GM19238 (cell line): ENCODE data around the gene SPRR5.

Experiments
- DNase-seq: peaks from one replicate; pipeline ENCODE4 v3.0.0; 2011; ENCODE audit warnings: low spot score; ENCODE audit not compliant: insufficient read length

The SPRR5 gene, protein sequence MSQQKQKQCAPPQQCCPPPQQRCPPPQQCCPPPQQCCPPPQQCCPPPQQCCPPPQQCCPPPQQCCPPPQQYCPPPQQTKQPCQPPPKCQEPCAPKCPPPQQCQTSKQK

DNA sequence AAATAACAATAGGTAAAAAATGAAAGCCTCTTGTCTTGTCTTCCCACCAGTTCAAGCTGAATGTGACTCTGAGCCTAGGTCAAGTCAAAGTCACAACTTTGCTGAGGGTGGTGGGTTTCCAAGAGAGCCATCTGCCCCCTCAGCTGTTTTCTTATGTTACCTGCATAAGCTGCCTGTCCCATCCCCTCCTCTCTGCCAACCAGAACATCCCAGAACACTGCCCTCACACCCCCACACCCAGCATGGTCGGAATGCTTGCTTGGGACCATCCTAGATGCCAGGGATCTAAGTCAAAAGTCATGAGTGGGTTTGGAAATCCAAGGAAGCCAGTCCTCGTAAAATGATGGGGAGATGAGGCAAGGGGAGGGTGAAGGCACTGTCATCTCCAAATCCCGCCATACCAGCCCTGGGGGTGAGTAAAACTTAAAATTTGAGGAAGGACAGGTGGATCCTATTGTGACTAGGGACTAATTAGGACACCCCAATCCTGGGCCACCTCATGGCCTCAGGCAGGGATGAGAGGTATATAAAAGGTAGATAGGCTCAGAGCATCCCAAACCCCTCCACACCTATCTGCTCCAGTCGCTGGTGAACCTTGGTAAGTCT, at the start of gene SPRR5:
SPRR5 (plus strand) TSS at position 556 of the 606 bp plus-strand sequence. CDS start 1,349 bp downstream, outside the sequence.
- no peak for DNase-seq

DNA sequence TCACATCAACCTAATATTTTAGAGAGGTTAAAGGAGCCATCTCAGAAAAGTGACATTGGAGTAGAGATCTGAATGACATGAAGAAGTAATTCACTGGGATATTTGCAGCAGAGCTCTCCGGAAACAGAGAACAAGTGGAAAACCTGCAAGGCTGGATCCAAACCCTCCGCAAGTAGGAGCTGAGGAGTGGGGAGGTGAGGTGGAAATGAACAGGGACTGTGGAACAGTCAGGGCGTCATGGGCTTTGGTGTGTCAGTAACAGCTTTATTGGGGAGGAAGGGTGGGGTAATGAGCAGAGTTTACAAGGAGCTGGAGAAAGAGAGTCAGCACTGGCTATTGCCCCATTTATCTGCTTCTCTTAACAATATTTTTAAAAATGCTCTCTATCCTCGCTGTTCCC, 48.0 kb upstream of the SPRR5 start:
- DNase-seq: no peak

DNA sequence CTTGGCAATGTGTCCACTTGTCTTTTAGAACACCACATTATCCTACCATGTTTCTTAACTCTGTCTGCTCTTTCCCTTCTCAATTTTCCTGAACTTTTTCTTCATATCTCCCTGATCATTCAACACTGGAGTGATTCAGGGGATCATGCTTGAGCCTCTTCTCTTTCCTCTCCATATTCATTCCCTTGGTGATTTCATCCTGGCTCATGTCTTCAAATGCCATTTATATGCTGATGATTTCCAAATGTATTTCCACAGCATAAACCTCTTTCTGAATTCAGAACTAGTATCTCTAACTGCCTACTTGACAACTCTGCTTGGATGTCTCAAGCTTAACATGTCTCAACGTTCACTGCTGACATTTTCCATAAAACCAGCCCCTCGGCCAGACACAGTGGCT, 47.1 kb upstream of the SPRR5 start:
- no peak for DNase-seq

DNA sequence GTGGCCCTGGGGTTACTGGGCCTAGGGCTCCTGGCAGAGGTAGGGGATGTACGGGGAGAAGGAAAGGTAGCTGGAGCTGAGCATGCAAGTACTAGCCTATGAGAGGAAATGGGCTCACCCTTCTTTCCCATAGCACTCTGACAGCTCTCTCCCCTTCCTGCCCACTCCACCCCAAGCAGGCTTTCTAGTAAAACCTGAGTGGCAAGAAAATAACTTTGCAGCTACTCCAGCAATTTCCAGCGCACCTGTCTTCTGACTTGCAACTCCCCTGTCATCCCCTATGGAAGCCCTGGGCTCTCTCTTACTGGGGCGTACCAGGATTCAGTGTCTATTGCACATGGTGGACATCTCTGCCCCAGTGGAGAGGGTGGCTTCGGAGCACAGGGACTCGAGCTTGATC, 45.4 kb upstream of the SPRR5 start:
- no peak for DNase-seq

- DNase-seq: no peak
Observed at GRCh38 chr1:152902636-152903035, 44.4 kb upstream of the SPRR5 start.

DNA sequence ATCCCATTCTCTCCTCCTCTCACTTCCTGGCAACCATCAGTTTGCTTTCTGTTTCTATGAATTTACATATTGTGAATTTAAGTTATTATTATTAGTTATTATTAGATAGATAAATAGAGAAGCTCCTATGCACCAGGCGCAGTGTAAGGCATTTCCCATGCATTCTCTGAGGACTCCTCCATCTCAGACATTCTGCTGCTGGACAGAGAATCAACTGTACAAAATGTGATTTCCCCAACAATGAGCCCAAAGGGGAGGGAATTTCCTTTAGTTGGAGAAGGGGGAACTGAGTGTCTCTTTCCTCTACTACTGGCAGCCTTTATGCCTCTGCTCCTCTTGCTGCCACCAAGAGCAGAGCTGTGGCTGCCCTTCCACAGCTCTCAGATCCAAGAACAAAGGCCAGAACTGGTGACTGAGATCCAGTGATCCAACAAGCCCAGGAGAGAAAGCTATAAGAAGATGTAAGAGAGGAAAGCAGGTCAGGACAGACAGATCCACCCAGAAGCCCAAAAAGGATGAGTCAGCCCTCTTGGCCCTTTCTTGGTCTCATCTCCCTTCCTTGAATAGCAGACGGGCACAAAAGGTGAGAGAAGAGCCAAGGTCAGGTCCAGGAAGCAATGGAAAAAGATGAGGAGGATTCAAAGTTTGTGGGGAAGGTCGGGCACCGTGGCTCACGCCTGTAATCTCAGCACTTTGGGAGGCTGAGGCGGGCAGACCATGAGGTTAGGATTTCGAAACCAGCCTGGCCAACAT, 42.1 kb upstream of the SPRR5 start:
- DNase-seq: no peak

DNA sequence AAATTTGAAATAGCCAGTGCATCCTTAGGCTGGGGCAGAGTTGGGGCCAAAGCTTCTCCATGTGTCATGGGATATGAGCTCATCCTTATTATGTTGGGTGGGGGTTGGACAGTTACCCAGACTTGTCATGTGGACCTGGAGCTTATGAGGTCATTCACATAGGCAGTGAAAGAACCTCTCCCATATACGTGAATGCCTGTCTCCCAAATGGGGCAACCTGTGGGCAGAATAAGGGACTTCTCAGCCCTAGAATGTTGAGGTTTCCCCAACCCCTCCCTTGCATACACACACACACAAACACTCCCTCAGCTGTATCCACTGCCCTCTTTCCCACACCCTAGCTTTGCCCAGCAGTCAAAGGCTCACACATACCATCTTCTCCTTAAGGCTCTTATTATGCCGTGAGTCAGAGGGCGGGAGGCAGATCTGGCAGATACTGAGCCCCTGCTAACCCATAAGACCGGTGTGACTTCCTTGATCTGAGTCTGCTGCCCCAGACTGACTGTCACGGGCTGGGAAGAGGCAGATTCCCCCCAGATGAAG, 40.9 kb upstream of the SPRR5 start:
- DNase-seq: no peak

GRCh38 chr1:152907686-152908601, 39.1 kb upstream of the SPRR5 start, which contains the start of gene IVL:
Gene IVL (plus strand): TSS chr1:152908546. CDS start chr1:152909798, 1,252 bp downstream.
- no peak for DNase-seq

GRCh38 chr1:152909206-152909605, 37.8 kb upstream of the SPRR5 start:
- no peak for DNase-seq

DNA sequence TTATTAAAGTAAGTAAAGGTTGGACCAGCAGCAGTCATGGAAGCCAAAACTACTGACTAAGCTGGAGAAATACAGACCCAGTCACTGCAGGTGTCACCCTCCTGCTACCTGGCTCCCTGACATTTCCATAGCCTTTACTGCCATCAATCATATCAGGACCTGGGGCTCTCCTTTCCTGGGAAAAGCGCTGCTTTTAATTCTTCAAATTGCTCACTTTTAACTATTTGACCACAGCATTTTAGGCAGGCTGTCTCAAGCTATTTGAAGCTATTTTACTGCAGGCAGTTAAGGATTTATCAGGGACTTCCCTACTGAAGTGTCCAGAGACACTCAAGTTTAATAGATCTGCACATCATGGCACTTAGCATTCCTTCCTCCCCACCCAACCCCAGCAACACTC, 34.5 kb upstream of the SPRR5 start:
- no peak for DNase-seq

DNA sequence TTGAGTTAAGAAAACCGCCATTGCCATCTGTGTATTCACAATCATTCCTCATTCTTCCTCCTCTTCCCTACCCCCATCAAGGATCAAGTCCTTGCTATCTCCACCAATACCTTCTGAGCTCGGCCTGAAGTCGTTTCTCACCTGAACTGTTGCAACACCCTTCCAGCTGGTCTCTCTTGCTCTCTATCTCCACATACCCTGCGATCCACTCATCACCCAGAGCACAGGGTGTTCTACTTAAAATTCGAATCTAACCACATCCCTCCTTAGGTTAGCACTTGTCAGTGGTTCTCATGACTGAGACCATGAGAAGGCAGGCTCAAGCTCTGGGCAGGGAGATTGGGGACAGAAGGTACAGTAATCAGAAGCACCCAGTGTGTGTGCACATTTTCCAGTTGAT, 34.1 kb upstream of the SPRR5 start:
- no peak for DNase-seq

DNA sequence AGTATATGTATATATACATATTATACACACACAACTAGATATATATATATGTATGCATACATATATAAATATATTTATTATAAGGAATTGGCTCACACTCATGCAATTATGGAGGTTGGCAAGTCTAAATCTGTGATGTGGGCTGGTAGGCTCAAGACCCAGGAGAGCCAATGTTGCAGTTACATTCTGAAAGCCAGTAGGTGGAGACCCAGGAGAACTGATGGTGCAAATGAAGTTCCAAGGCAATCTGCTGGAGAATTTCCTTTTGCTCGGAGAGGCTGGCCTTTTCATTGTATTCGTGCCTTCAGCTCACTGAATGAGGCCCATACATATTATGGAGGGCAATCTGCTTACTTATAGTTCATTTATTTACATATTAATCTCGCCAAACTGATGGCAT, 29.2 kb upstream of the SPRR5 start:
- DNase-seq: no peak

DNA sequence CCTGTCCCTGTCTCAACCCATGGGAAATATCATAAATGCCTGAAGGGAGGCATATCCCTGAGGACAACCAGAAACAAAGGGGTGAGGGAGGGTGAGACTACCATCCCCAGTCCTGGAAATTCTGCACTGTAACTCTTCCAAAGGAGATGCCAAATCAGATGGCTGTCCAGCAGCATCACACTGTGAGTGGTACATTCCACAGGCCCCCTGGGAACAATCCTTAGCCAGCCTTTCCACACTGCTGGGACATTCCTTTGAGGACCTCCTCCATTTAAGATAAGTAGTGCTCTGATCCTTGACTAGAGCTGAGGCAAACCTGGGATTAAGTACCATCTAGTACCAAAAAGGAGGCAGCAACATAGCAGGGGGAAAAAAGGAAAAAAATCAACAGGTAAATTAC, 27.9 kb upstream of the SPRR5 start:
- DNase-seq: no peak

GRCh38 chr1:152924191-152924590, 22.8 kb upstream of the SPRR5 start:
- no peak for DNase-seq

DNA sequence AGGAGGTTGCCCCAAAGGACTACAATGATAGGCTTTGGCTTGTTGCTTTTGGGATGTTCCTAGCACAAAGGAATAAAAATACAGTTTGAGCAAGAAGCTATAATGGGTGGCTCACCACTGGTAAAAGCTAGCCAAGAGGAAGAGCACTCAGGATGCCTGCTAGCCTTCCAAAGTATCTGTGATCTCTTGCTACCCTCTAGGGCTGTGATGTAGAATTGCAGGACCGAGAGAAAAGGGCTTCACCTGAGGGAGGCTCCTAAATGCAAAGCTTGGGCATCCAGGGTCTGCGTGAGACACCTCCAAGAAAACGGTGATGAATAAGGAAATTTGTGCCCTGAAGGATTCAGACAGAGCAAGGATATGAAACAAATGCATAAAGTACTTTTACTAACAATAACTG, 20.9 kb upstream of the SPRR5 start:
- no peak for DNase-seq

DNA sequence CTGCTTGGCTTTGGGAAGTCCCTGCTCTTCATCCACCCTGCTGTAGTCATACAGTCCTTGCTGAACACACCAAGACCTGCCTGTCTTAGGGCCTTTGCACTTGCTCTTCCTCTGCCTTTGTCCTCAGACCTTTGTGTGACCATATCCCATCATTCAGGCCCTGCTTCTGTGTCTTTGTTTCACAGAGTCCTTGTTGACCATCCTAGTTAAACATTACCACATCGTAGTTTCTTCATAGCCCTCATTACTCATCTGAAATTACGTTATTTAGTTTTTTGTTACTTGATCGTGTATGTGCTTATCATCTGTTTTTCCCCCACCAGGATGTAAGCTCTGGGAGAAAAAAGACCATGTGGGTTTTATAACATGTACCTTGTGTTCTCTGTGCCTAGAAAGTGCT, 18.3 kb upstream of the SPRR5 start:
- DNase-seq: no peak

DNA sequence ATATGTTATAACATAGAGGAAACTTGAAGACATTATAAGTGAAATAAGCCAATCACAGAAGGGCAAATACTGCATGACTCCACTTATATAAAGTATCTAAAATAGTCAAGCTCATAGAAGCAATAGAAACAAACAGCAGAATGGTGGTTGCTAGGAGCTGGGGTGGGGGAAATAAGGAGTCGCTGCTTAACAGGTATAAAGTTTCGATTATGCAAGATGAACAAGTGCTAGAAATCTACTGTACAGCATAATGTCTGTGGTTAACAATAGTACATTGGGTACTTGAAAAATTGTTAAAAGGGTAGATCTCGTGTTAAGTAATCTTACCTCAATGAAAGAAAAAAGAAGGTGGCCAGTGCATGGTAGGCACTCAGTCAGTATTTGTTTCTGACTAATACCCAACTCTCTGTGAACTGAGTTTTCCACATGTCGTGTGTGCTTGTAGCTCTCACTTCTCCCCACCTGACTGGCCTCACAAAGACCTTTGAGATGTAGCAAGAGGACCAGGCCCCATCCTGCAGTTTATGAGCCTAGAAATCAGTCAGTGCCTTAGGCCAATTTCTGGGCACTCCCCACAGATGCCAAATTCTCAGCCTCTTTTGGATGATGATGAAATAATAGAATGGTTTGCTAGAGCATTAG, 14.7 kb upstream of the SPRR5 start:
- DNase-seq: no peak

- no peak for DNase-seq
Observed at GRCh38 chr1:152933196-152933595, 13.8 kb upstream of the SPRR5 start.

DNA sequence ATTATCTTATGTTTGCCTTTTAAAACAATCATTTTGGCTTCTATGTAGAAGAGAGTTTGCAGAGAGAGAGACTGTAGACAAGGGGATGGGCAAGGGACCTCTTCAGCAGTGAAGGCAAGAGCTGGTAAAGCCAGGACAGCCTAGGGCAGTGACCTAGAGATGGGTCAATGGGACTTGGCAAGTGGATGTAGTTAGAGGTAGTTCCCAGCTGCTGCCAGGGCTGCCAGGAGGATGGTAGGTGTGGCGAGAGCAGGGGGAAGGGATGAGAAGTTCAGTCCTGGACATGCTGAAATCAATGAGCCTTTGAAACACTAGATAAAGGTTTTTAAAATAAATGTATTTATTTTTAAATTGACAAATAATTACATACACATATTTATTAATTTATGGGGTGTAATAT, 6.4 kb upstream of the SPRR5 start:
- DNase-seq: no peak

- DNase-seq: no peak
Observed at GRCh38 chr1:152941037-152941711, 5.8 kb upstream of the SPRR5 start.

DNA sequence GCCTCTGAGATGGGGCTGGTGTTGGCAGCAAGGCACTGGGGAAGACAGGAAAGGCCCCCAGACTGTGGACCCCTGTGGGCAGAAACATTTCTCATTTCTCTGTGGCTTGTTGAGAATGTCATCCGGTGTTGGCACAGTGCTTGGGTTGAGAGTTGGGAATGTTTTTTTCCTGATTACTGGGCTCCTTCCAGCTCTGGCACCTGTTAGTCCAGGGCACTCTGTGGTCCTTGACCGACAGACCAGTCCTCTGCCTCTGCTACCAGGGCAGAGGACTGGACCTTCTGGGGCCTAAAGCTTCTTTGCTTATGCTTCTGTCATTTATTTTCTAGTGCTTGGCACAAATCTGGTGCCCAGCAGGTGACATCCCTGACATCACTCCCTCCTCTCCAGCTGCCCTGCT, 4.8 kb upstream of the SPRR5 start:
- DNase-seq: no peak
